Trophoblast cell (in vitro differentiated cells and primary cell): Measurements from ENCODE around the gene CCDC71.

Source experiments
- DNase-seq, 2 donors: peaks; one replicate each; pipeline ENCODE4 v3.0.0-alpha.2; 2016
- H2AFZ ChIP-seq: 2 replicates; pipeline ENCODE4 v1.6.1; 2013; ENCODE audit warnings: low read length, moderate library complexity, mild to moderate bottlenecking; ENCODE audit not compliant: insufficient read depth, poor library complexity
- H2AK5ac ChIP-seq: 2 replicates; pipeline ENCODE4 v1.6.1; 2013; ENCODE audit warnings: mild to moderate bottlenecking, low read length
- H2BK120ac ChIP-seq: 2 replicates; pipeline ENCODE4 v1.6.1; 2013; ENCODE audit warnings: low read length, mild to moderate bottlenecking, moderate library complexity; ENCODE audit not compliant: insufficient read depth, poor library complexity
- H2BK12ac ChIP-seq: 2 replicates; pipeline ENCODE4 v1.6.1; 2013; ENCODE audit warnings: mild to moderate bottlenecking, low read length, moderate library complexity
- H2BK5ac ChIP-seq: 2 replicates; pipeline ENCODE4 v1.6.1; 2013; ENCODE audit warnings: low read length, low read depth, moderate library complexity, mild to moderate bottlenecking; ENCODE audit not compliant: poor library complexity
- H3K14ac ChIP-seq: 2 replicates; pipeline ENCODE4 v1.6.1; 2013; ENCODE audit warnings: mild to moderate bottlenecking, low read length
- H3K18ac ChIP-seq: 2 replicates; pipeline ENCODE4 v1.6.1; 2013; ENCODE audit warnings: mild to moderate bottlenecking, low read length
- H3K23ac ChIP-seq: 2 replicates; pipeline ENCODE4 v1.6.1; 2013; ENCODE audit warnings: low read length
- H3K27ac ChIP-seq: 2 replicates; pipeline ENCODE4 v1.5.1; 2013; ENCODE audit warnings: low read depth, mild to moderate bottlenecking, inconsistent platforms, low read length, moderate library complexity
- H3K27me3 ChIP-seq: 2 replicates; pipeline ENCODE4 v1.6.1; 2013; ENCODE audit warnings: inconsistent platforms, mild to moderate bottlenecking, low read length, moderate library complexity; ENCODE audit not compliant: insufficient read depth
- H3K36me3 ChIP-seq, 2 experiments: 1 replicate in 1 of 2; 2 replicates in 1 of 2; pipeline ENCODE4 v1.6.1; 2013; ENCODE audit warnings: low read length in 2 of 2, mild to moderate bottlenecking in 2 of 2, moderate library complexity in 1 of 2; ENCODE audit not compliant: insufficient read depth in 2 of 2, control insufficient read depth in 1 of 2
- H3K4ac ChIP-seq: 2 replicates; pipeline ENCODE4 v1.6.1; 2013; ENCODE audit warnings: low read depth, mild to moderate bottlenecking, low read length, moderate library complexity
- H3K4me1 ChIP-seq, 2 experiments: 1 replicate in 1 of 2; 2 replicates in 1 of 2; pipeline ENCODE4 v1.6.1; 2013; ENCODE audit warnings: low read length in 2 of 2, mild to moderate bottlenecking in 2 of 2, moderate library complexity in 1 of 2; ENCODE audit not compliant: insufficient read depth in 2 of 2, control insufficient read depth in 1 of 2
- H3K4me2 ChIP-seq: 2 replicates; pipeline ENCODE4 v1.6.1; 2013; ENCODE audit warnings: inconsistent platforms, mild to moderate bottlenecking, low read length, moderate library complexity
- H3K4me3 ChIP-seq: 2 replicates; pipeline ENCODE4 v1.5.1; 2013; ENCODE audit warnings: mild to moderate bottlenecking, low read depth, low read length, inconsistent platforms
- H3K79me1 ChIP-seq: one replicate; pipeline ENCODE4 v1.6.1; 2013; ENCODE audit warnings: low read length
- H3K79me2 ChIP-seq: 2 replicates; pipeline ENCODE4 v1.6.1; 2013; ENCODE audit warnings: low read length, mild to moderate bottlenecking; ENCODE audit not compliant: control insufficient read depth, insufficient read depth, poor library complexity
- H3K9ac ChIP-seq: 2 replicates; pipeline ENCODE4 v1.6.1; 2013; ENCODE audit warnings: mild to moderate bottlenecking, low read length
- H3K9me3 ChIP-seq: 2 replicates; pipeline ENCODE4 v1.6.1; 2013; ENCODE audit warnings: low read depth, mild to moderate bottlenecking, control low read depth, inconsistent platforms, low read length; ENCODE audit not compliant: insufficient read depth
- H4K12ac ChIP-seq: 2 replicates; pipeline ENCODE4 v1.6.1; 2013; ENCODE audit warnings: low read depth, mild to moderate bottlenecking, low read length, moderate library complexity
- H4K8ac ChIP-seq: 2 replicates; pipeline ENCODE4 v1.6.1; 2013; ENCODE audit warnings: low read depth, mild to moderate bottlenecking, low read length, moderate library complexity
- H4K91ac ChIP-seq: one replicate; pipeline ENCODE4 v1.6.1; 2013; ENCODE audit warnings: low read depth, mild to moderate bottlenecking, low read length, moderate library complexity
- WGBS: extraction: QIAGEN DNeasy Blood & Tissue Kit; methylation state at CpG from one replicate; pipeline ENCODE4 v1.1.7; 2013; ENCODE audit warnings: missing lambda C conversion rate; ENCODE audit not compliant: insufficient read length, insufficient coverage; ENCODE audit errors: extremely low coverage; 5-methylcytosine and 5-hydroxymethylcytosine counted together

The CCDC71 gene

DNA sequence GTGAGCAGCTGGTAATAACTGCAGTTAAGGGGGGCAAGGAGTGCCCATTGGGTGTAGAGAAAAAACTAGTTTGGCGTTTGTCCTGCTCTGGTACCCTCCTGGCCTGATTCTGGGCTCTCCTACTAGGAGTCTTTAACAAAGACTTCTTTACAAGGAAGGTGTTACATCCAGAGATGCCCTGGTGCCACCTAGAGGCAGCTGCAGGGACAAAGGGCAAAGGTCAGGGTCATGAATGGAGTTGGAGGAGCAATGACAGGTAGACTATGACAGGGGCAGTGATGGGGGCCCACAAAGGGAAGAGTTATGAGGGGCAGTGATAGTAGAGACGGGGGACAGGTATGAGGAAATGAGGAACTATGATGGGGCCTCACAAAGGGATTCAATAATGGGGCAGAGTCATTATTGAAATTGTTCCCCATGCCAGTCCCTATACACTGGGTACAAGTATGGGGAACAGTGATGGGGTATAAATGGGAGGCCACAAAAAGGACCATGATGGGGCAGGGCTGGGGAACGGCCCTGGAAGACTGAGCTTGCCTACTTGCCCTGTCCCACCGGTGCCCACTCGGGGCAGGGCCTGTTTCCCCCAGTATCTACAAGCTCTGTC, 7.9 kb downstream of the CCDC71 start:
- H3K9me3 ChIP-seq, result peaks cover 2% of the 10 kb centered on the region
- H3K9ac ChIP-seq, result no peak overlapping the region
- H3K79me1 ChIP-seq, result no peaks in the 10 kb centered on the region
- H3K36me3 ChIP-seq, result peaks cover 10% of the 10 kb centered on the region in 2 experiments
- WGBS, result no CpG with 5 or more reads among the region's 5 CpGs
- no peak overlapping the region for H3K4me3 ChIP-seq
- no peak overlapping the region for H3K23ac ChIP-seq
- H3K27me3 ChIP-seq, result no peaks in the 10 kb centered on the region
- H2BK5ac ChIP-seq, result no peak overlapping the region
- H3K27ac ChIP-seq, result no peak overlapping the region
- H2BK12ac ChIP-seq, result no peak overlapping the region
- H4K8ac ChIP-seq, result no peak overlapping the region
- peak; percentile 52 to 68 for DNase-seq
- no peak overlapping the region for H2BK120ac ChIP-seq
- no peaks in the 10 kb centered on the region for H3K4me1 ChIP-seq
- H3K4me2 ChIP-seq, result no peak overlapping the region
- no peak overlapping the region for H4K91ac ChIP-seq
- no peak overlapping the region for H2AFZ ChIP-seq
- no peak overlapping the region for H2AK5ac ChIP-seq
- no peak overlapping the region for H3K4ac ChIP-seq
- no peak overlapping the region for H3K14ac ChIP-seq
- H3K79me2 ChIP-seq, result no peaks in the 10 kb centered on the region
- no peak overlapping the region for H4K12ac ChIP-seq
- H3K18ac ChIP-seq, result no peak overlapping the region

GRCh38 chr3:49157289-49157688, 8.8 kb downstream of the CCDC71 start:
- no peak for DNase-seq
- Histone ChIP-seq H3K79me2 (no peaks in the 10 kb centered on the region), H3K23ac (no peak overlapping the region), H3K14ac (no peak overlapping the region), H3K36me3 (peaks cover 2 to 3% of the 10 kb centered on the region in 2 experiments), H2BK12ac (no peak overlapping the region), H2AK5ac (no peak overlapping the region), H2BK120ac (no peak overlapping the region), H3K79me1 (no peaks in the 10 kb centered on the region), H3K18ac (no peak overlapping the region), H3K9ac (no peak overlapping the region), H3K4me2 (no peak overlapping the region), H3K4ac (no peak overlapping the region), H4K91ac (no peak overlapping the region), H3K9me3 (peaks cover 2% of the 10 kb centered on the region), H3K4me1 (no peaks in the 10 kb centered on the region), H2AFZ (no peak overlapping the region), H4K8ac (no peak overlapping the region), H3K27me3 (no peaks in the 10 kb centered on the region), H3K4me3 (no peak overlapping the region), H2BK5ac (no peak overlapping the region), H3K27ac (no peak overlapping the region), H4K12ac (no peak overlapping the region)
- WGBS, result no CpG with 5 or more reads among the region's 1 CpG

DNA sequence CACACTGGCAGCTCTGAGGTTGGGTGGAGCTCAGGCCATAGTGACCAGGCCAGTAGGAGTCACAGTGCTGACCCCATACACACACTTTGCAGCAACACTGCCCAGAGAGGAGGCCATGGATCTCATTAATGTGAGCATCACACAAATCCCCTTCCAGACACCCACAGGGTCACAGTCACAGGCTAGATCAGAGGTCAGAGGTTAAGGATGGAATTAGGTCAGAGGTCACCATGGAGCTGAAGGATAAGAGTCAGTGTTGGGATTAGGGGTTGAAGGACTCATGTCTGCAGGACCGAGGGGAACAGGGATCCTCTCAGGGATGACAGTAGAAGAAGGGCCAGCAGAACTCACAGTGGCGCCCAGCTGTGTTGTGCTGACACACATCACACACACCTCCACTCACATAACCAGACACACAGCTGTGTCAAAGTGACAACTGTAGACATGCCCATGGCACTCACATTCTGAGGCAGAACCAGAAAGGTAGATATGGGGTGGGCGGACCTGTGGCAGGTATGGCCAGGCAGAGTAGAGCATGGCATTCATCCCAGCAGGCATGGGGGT, 12.7 kb downstream of the CCDC71 start:
- H3K27ac ChIP-seq, result no peak overlapping the region
- no peak for DNase-seq
- no peak overlapping the region for H3K9ac ChIP-seq
- no peak overlapping the region for H3K4me3 ChIP-seq
- H3K14ac ChIP-seq, result no peak overlapping the region
- no peak overlapping the region for H3K18ac ChIP-seq
- no peaks in the 10 kb centered on the region for H3K27me3 ChIP-seq
- no peak overlapping the region for H2AK5ac ChIP-seq
- no peak overlapping the region for H4K91ac ChIP-seq
- H2BK5ac ChIP-seq, result no peak overlapping the region
- H3K4me1 ChIP-seq, result no peaks in the 10 kb centered on the region
- no peaks in the 10 kb centered on the region for H3K9me3 ChIP-seq
- no CpG with 5 or more reads among the region's 3 CpGs for WGBS
- no peaks in the 10 kb centered on the region for H3K79me2 ChIP-seq
- H3K4me2 ChIP-seq, result no peak overlapping the region
- H4K8ac ChIP-seq, result no peak overlapping the region
- H2AFZ ChIP-seq, result no peak overlapping the region
- no peaks in the 10 kb centered on the region for H3K36me3 ChIP-seq
- no peak overlapping the region for H4K12ac ChIP-seq
- no peak overlapping the region for H3K4ac ChIP-seq
- H2BK12ac ChIP-seq, result no peak overlapping the region
- H3K79me1 ChIP-seq, result no peaks in the 10 kb centered on the region
- H2BK120ac ChIP-seq, result no peak overlapping the region
- no peak overlapping the region for H3K23ac ChIP-seq

DNA sequence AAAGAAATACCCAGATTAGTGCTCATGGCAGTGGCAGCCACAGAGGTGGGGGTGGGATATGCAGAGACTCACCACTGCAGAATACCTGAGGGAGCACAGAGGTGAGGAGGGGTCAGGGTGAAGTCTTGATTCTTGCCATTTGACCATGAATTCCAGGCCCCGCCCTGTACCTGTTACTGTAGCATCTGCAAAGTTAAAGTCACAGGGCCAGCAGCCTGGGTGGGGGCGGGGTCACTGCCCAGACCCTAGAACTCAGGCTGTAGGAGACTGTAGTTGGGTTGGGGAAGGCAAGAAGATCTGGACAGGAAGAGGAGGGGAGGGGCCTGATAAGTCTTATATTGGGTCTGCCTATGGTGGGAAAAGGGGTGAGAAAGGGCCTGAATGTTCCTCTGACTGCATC, 14.5 kb downstream of the CCDC71 start:
- no peak overlapping the region for H3K4me3 ChIP-seq
- no CpG with 5 or more reads among the region's 2 CpGs for WGBS
- no peak for DNase-seq

More for the DNA sequence above, 14.5 kb downstream of the CCDC71 start:
- H3K23ac ChIP-seq, result no peak overlapping the region
- H3K9me3 ChIP-seq, result no peaks in the 10 kb centered on the region
- no peak overlapping the region for H3K14ac ChIP-seq
- no peak overlapping the region for H2AK5ac ChIP-seq
- H3K79me2 ChIP-seq, result no peaks in the 10 kb centered on the region
- no peaks in the 10 kb centered on the region for H3K4me1 ChIP-seq
- no peak overlapping the region for H2BK5ac ChIP-seq
- H3K79me1 ChIP-seq, result no peaks in the 10 kb centered on the region
- no peak overlapping the region for H2BK120ac ChIP-seq
- H2AFZ ChIP-seq, result no peak overlapping the region
- H3K27me3 ChIP-seq, result no peaks in the 10 kb centered on the region
- no peak overlapping the region for H4K91ac ChIP-seq
- no peak overlapping the region for H4K12ac ChIP-seq
- H3K9ac ChIP-seq, result no peak overlapping the region
- no peak overlapping the region for H3K4me2 ChIP-seq
- no peaks in the 10 kb centered on the region for H3K36me3 ChIP-seq
- no peak overlapping the region for H3K18ac ChIP-seq
- no peak overlapping the region for H3K4ac ChIP-seq
- no peak overlapping the region for H3K27ac ChIP-seq
- H2BK12ac ChIP-seq, result no peak overlapping the region
- H4K8ac ChIP-seq, result no peak overlapping the region
